ENCODE results near the gene ZNF823. TPM values are rescaled to one million over a fixed set of nuclear protein-coding genes. Genes with fewer than 3 reads are reported as not detected.

The ZNF823 gene
- polyA plus RNA-seq, 2 of the 4 experiments (the other 2 are of a cell fraction): 2.9 to 3.7 TPM

DNA sequence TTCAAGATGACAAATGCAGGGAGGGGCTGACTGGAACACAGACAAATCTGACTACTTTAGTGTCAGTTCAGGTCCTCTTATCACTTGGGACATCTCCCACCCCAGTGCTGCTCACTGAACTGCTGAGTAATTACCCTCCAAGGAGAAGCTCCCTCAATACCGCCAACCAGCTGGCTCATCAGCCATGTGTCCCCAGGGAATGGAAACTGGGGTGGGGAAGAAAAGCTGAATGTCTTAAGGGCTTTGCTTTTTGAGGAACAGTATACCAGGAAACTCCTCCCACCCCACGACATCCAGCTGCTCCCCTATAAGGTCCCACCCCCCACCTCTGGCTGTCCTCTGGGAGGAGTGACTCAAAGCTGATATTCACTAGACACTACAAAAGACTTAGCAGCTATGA is 2.0 kb downstream of the ZNF823 start:
- CTCF ChIA-PET: no interaction called here
- no peak overlapping the region for H3K4me2 ChIP-seq
- no peak for DNase-seq (ENCODE audit: low read depth in 1 of 2, low spot score in 1 of 2)

GRCh38 chr19:11735375-11735774 is 3.4 kb downstream of the ZNF823 start:
- Histone ChIP-seq H3K27ac (no peak overlapping the region), H3K4me2 (no peak overlapping the region), H3K9me3 (peaks cover 4% of the 10 kb centered on the region; the same call in 1 of the 3 replicates), H3K4me3 (no peak overlapping the region), H3K4me1 (no peaks in the 10 kb centered on the region)
- FAIRE-seq (no peak), DNase-seq (ENCODE audit: low read depth in 1 of 2, low spot score in 1 of 2) (no peak), ATAC-seq (no peak)
- CTCF ChIA-PET: no interaction called here
- POLR2A ChIA-PET: no interaction called here
- TF ChIP-seq ESRRA (IDR thresholded peaks at IDR 0.05; ENCODE audit: borderline replicate concordance, low read length) (no peak), HOXA7 (CRISPR knock-in tag; IDR thresholded peaks at IDR 0.05) (no peak), HOXB13 (CRISPR knock-in tag; IDR thresholded peaks at IDR 0.05; ENCODE audit: low read depth) (no peak), MAZ (IDR thresholded peaks at IDR 0.05; ENCODE audit: borderline replicate concordance, low read depth, low read length) (no peak), NR3C1 (IDR thresholded peaks at IDR 0.05) (no peak), MAFK (IDR thresholded peaks at IDR 0.05; ENCODE audit: partially characterized antibody) (no peak), HEYL (CRISPR knock-in tag; IDR thresholded peaks at IDR 0.05) (no peak)
- WGBS (ENCODE audit: missing lambda C conversion rate): 77% methylated on average over 1 of the region's 1 CpG

More for the DNA sequence above, 2.0 kb downstream of the ZNF823 start:
- Histone ChIP-seq H3K27ac (no peak overlapping the region), H3K9me3 (no peaks in the 10 kb centered on the region; the same call in 2 of the 3 replicates), H3K4me1 (no peaks in the 10 kb centered on the region), H3K4me3 (no peak overlapping the region)
- 76% methylated on average over 2 of the region's 2 CpGs for WGBS (ENCODE audit: missing lambda C conversion rate)
- POLR2A ChIA-PET: no interaction called here
- no peak for FAIRE-seq
- TF ChIP-seq ZFP36 (IDR thresholded peaks at IDR 0.05; ENCODE audit: borderline replicate concordance, partially characterized antibody) (no peak), FOXS1 (CRISPR knock-in tag; IDR thresholded peaks at IDR 0.05) (no peak), NR3C1 (IDR thresholded peaks at IDR 0.05) (no peak), RCOR1 (IDR thresholded peaks at IDR 0.05; ENCODE audit: low read depth, low read length) (no peak)
- TF ChIP-seq, protein P1, sequence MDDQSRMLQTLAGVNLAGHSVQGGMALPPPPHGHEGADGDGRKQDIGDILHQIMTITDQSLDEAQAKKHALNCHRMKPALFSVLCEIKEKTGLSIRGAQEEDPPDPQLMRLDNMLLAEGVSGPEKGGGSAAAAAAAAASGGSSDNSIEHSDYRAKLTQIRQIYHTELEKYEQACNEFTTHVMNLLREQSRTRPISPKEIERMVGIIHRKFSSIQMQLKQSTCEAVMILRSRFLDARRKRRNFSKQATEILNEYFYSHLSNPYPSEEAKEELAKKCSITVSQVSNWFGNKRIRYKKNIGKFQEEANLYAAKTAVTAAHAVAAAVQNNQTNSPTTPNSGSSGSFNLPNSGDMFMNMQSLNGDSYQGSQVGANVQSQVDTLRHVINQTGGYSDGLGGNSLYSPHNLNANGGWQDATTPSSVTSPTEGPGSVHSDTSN (IDR thresholded peaks at IDR 0.05): no peak
- TF ChIP-seq, protein P2, sequence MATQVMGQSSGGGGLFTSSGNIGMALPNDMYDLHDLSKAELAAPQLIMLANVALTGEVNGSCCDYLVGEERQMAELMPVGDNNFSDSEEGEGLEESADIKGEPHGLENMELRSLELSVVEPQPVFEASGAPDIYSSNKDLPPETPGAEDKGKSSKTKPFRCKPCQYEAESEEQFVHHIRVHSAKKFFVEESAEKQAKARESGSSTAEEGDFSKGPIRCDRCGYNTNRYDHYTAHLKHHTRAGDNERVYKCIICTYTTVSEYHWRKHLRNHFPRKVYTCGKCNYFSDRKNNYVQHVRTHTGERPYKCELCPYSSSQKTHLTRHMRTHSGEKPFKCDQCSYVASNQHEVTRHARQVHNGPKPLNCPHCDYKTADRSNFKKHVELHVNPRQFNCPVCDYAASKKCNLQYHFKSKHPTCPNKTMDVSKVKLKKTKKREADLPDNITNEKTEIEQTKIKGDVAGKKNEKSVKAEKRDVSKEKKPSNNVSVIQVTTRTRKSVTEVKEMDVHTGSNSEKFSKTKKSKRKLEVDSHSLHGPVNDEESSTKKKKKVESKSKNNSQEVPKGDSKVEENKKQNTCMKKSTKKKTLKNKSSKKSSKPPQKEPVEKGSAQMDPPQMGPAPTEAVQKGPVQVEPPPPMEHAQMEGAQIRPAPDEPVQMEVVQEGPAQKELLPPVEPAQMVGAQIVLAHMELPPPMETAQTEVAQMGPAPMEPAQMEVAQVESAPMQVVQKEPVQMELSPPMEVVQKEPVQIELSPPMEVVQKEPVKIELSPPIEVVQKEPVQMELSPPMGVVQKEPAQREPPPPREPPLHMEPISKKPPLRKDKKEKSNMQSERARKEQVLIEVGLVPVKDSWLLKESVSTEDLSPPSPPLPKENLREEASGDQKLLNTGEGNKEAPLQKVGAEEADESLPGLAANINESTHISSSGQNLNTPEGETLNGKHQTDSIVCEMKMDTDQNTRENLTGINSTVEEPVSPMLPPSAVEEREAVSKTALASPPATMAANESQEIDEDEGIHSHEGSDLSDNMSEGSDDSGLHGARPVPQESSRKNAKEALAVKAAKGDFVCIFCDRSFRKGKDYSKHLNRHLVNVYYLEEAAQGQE (IDR thresholded peaks at IDR 0.05): no peak
- no peak for ATAC-seq

DNA sequence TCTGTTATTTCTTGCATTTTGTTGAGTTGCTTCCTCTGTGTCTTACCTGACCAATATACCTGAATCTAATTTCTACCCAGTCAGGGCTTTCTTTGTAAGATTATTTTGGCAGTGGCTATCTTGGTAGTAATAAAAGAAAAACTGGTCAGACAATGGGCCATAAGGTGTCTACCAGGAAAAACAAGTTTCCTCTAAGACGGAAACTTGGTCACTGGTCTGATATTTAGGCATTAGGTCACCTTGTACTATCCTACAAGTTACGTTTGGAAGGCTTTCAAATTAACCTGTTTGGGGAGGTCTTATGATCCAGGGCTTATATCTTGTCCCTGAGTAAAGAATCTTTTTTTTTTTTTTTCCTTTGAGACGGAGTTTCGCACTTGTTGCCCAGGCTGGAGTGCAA is 9.2 kb downstream of the ZNF823 start:
- ATAC-seq (no peak), DNase-seq (ENCODE audit: low read depth in 1 of 2, low spot score in 1 of 2) (no peak), FAIRE-seq (no peak)
- no peak for TF ChIP-seq USF2 (IDR thresholded peaks at IDR 0.05)
- TF ChIP-seq, protein P2 (IDR thresholded peaks at IDR 0.05): no peak
- TF ChIP-seq, protein P3, sequence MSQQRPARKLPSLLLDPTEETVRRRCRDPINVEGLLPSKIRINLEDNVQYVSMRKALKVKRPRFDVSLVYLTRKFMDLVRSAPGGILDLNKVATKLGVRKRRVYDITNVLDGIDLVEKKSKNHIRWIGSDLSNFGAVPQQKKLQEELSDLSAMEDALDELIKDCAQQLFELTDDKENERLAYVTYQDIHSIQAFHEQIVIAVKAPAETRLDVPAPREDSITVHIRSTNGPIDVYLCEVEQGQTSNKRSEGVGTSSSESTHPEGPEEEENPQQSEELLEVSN (IDR thresholded peaks at IDR 0.05; ENCODE audit: borderline replicate concordance, low read depth): no peak
- TF ChIP-seq NR3C1 (IDR thresholded peaks at IDR 0.05): no peak
- H3K27ac ChIP-seq: no peak overlapping the region
- POLR2A ChIA-PET: no interaction called here
- H3K4me1 ChIP-seq: no peaks in the 10 kb centered on the region
- CTCF ChIA-PET: no interaction called here
- H3K4me2 ChIP-seq: no peak overlapping the region
- H3K4me3 ChIP-seq: no peak overlapping the region
- peaks cover 34% of the 10 kb centered on the region for H3K9me3 ChIP-seq
- WGBS (ENCODE audit: missing lambda C conversion rate): 96% methylated on average over 3 of the region's 4 CpGs

All from A549 (cell line).